DND-41 (cell line): Measurements from ENCODE around the gene ZNF600.

Experiments
- ATAC-seq: fragments of 200-7000 bp; cut with Tn5 transposase; 3 replicates; pipeline ENCODE4 v1.9.1; 2021; ENCODE audit warnings: low read depth; ENCODE audit not compliant: insufficient read depth
- DNase-seq: peaks from one replicate; pipeline ENCODE4 v3.0.0-alpha.2; 2020
- H2AFZ ChIP-seq: 2 replicates; pipeline ENCODE4 v1.6.0; 2012; ENCODE audit warnings: low read depth, low read length
- H3K27ac ChIP-seq: 2 replicates; pipeline ENCODE4 v1.5.1; 2012; ENCODE audit warnings: low read length, inconsistent platforms
- H3K27me3 ChIP-seq: fragments of 200-600 bp; sonication (generic); 2 replicates; pipeline ENCODE4 v1.6.0; 2012; ENCODE audit warnings: low read length, mild to moderate bottlenecking, inconsistent platforms; ENCODE audit not compliant: insufficient read depth, poor library complexity
- H3K36me3 ChIP-seq: 2 replicates; pipeline ENCODE4 v1.5.1; 2012; ENCODE audit warnings: low read length, inconsistent platforms; ENCODE audit not compliant: insufficient read depth
- H3K4me1 ChIP-seq: 2 replicates; pipeline ENCODE4 v1.5.1; 2012; ENCODE audit warnings: mild to moderate bottlenecking, low read length; ENCODE audit not compliant: insufficient read depth
- H3K4me2 ChIP-seq: 2 replicates; pipeline ENCODE4 v1.6.0; 2012; ENCODE audit warnings: mild to moderate bottlenecking, moderate library complexity, low read length, inconsistent platforms; ENCODE audit not compliant: insufficient read depth
- H3K4me3 ChIP-seq, 2 experiments: fragments of 200-600 bp in 1 of 2; shearing (Covaris generic) in 1 of 2; 2 replicates each; pipeline ENCODE4 v1.5.1; 2012 to 2016; ENCODE audit warnings: inconsistent platforms in 2 of 2, low read length in 2 of 2, mild to moderate bottlenecking in 2 of 2, low read depth in 1 of 2, moderate library complexity in 1 of 2
- H3K79me2 ChIP-seq: 2 replicates; pipeline ENCODE4 v1.6.0; 2012; ENCODE audit warnings: low read length, inconsistent platforms; ENCODE audit not compliant: insufficient read depth
- H3K9ac ChIP-seq: 2 replicates; pipeline ENCODE4 v1.6.0; 2012; ENCODE audit warnings: low read depth, mild to moderate bottlenecking, inconsistent platforms, low read length, moderate library complexity
- H3K9me3 ChIP-seq: 2 replicates; pipeline ENCODE4 v1.5.1; 2012; ENCODE audit warnings: low read length, moderate library complexity, mild to moderate bottlenecking, inconsistent platforms; ENCODE audit not compliant: insufficient read depth, severe bottlenecking
- H4K20me1 ChIP-seq: 2 replicates; pipeline ENCODE4 v1.6.0; 2012; ENCODE audit warnings: low read length; ENCODE audit not compliant: insufficient read depth
- CTCF ChIP-seq: IDR thresholded peaks from 2 replicates; pipeline ENCODE4 v1.5.1; 2012; ENCODE audit warnings: borderline replicate concordance, low read length, moderate library complexity, mild to moderate bottlenecking; ENCODE audit not compliant: poor library complexity, severe bottlenecking; ENCODE audit errors: extremely low read depth
- EZH2 ChIP-seq: IDR thresholded peaks from 3 replicates; pipeline ENCODE4 v1.6.1; 2012; ENCODE audit warnings: borderline replicate concordance, low read depth, mild to moderate bottlenecking, moderate library complexity, low read length, inconsistent platforms; ENCODE audit not compliant: severe bottlenecking

The ZNF600 gene

GRCh38 chr19:52739576-52739975, 47.0 kb downstream of the ZNF600 start:
- peaks cover 36% of the 10 kb centered on the region for H3K4me1 ChIP-seq
- TF ChIP-seq EZH2 (no peak), CTCF (no peak)
- H3K9me3 ChIP-seq: no peaks in the 10 kb centered on the region

GRCh38 chr19:52735734-52736133, 50.9 kb downstream of the ZNF600 start:
- Histone ChIP-seq H3K4me2 (peak overlapping the region; percentile 61; the same call in 1 of the 2 replicates), H3K9me3 (no peaks in the 10 kb centered on the region), H3K4me3 (no peak overlapping the region), H2AFZ (peak overlapping the region; percentile 83), H3K9ac (peak overlapping the region; percentile 73), H3K27ac (peak overlapping the region; percentile 79), H3K27me3 (no peaks in the 10 kb centered on the region), H3K36me3 (0 out of 2 replicates have a peak, but pooled peaks cover 3% of the 10 kb centered on the region), H3K4me1 (peaks cover 32% of the 10 kb centered on the region), H4K20me1 (peaks cover 2% of the 10 kb centered on the region; the same call in 1 of the 2 replicates), H3K79me2 (peaks cover 37% of the 10 kb centered on the region)
- TF ChIP-seq CTCF: no peak
- TF ChIP-seq EZH2: no peak
- DNase-seq: peak; percentile 15
- no peak for ATAC-seq

More at GRCh38 chr19:52739576-52739975, 47.0 kb downstream of the ZNF600 start:
- Histone ChIP-seq H2AFZ (no peak overlapping the region), H3K27me3 (no peaks in the 10 kb centered on the region), H3K4me3 (no peak overlapping the region), H3K4me2 (no peak overlapping the region), H3K36me3 (no peaks in the 10 kb centered on the region), H3K79me2 (peaks cover 3% of the 10 kb centered on the region), H3K27ac (no peak overlapping the region), H3K9ac (no peak overlapping the region), H4K20me1 (no peaks in the 10 kb centered on the region)
- ATAC-seq: no peak
- no peak for DNase-seq

GRCh38 chr19:52734893-52735661, 51.5 kb downstream of the ZNF600 start, which contains the start of gene ZNF611:
TSS of gene ZNF611 (minus strand) at chr19:52735044. CDS start at chr19:52715894, 19,150 bp downstream.
- peak; percentile 94 for ATAC-seq
- H3K36me3 ChIP-seq: 0 out of 2 replicates have a peak, but pooled peaks cover 3% of the 10 kb centered on the region
- H3K27me3 ChIP-seq: no peaks in the 10 kb centered on the region
- H3K4me1 ChIP-seq: peaks cover 32% of the 10 kb centered on the region
- peaks cover 37% of the 10 kb centered on the region for H3K79me2 ChIP-seq
- H4K20me1 ChIP-seq: peaks cover 2% of the 10 kb centered on the region; the same call in 1 of the 2 replicates
- peak within 1 kb of the TSS; percentile 91 for H2AFZ ChIP-seq
- DNase-seq: peak; percentile 99
- peak within 1 kb of the TSS; percentile 94 for H3K4me2 ChIP-seq
- H3K27ac ChIP-seq: peak within 1 kb of the TSS; percentile 79
- peak within 1 kb of the TSS; percentile 79 to 89 for H3K4me3 ChIP-seq
- TF ChIP-seq EZH2 (no peak), CTCF (peak; percentile 76)
- peak within 1 kb of the TSS; percentile 73 for H3K9ac ChIP-seq
- H3K9me3 ChIP-seq: no peaks in the 10 kb centered on the region
